ENCODE data around the gene NDE1.

Gene NDE1

GRCh38 chr16:15739464-15739863 is 89.4 kb downstream of the NDE1 start:
- DNase-seq (ENCODE audit: low spot score), result no peak

GRCh38 chr16:15739950-15740349 is 89.9 kb downstream of the NDE1 start:
- no peak for DNase-seq (ENCODE audit: low spot score)

- no peak for DNase-seq (ENCODE audit: low spot score)
Observed at GRCh38 chr16:15741207-15741871, 91.3 kb downstream of the NDE1 start.

- DNase-seq (ENCODE audit: low spot score), result no peak
Observed at GRCh38 chr16:15742716-15743115, 92.7 kb downstream of the NDE1 start.

- DNase-seq (ENCODE audit: low spot score), result no peak
Observed at GRCh38 chr16:15743657-15744056, 93.6 kb downstream of the NDE1 start.

- no peak for DNase-seq (ENCODE audit: low spot score)
Observed at GRCh38 chr16:15746332-15746731, 96.3 kb downstream of the NDE1 start.

GRCh38 chr16:15747937-15748336 is 97.9 kb downstream of the NDE1 start:
- DNase-seq (ENCODE audit: low spot score), result no peak

GRCh38 chr16:15748654-15749053 is 98.6 kb downstream of the NDE1 start:
- no peak for DNase-seq (ENCODE audit: low spot score)

- no peak for DNase-seq (ENCODE audit: low spot score)
Observed at GRCh38 chr16:15749371-15749770, 99.3 kb downstream of the NDE1 start.

- DNase-seq (ENCODE audit: low spot score), result no peak
Observed at GRCh38 chr16:15749985-15750384, 99.9 kb downstream of the NDE1 start.

GRCh38 chr16:15751940-15752339 is 101.9 kb downstream of the NDE1 start:
- no peak for DNase-seq (ENCODE audit: low spot score)

GRCh38 chr16:15752717-15753488 is 102.9 kb downstream of the NDE1 start:
- DNase-seq (ENCODE audit: low spot score), result no peak

- no peak for DNase-seq (ENCODE audit: low spot score)
Observed at GRCh38 chr16:15754821-15755534, 104.9 kb downstream of the NDE1 start.

- DNase-seq (ENCODE audit: low spot score), result no peak
Observed at GRCh38 chr16:15757077-15757386, 107.0 kb downstream of the NDE1 start.

- no peak for DNase-seq (ENCODE audit: low spot score)
Observed at GRCh38 chr16:15757630-15758251, 107.7 kb downstream of the NDE1 start.

GRCh38 chr16:15759070-15759469 is 109.0 kb downstream of the NDE1 start:
- DNase-seq (ENCODE audit: low spot score), result no peak

GRCh38 chr16:15760129-15760528 is 110.1 kb downstream of the NDE1 start:
- no peak for DNase-seq (ENCODE audit: low spot score)

- DNase-seq (ENCODE audit: low spot score), result no peak
Observed at GRCh38 chr16:15764112-15764511, 114.1 kb downstream of the NDE1 start.

- DNase-seq (ENCODE audit: low spot score), result no peak
Observed at GRCh38 chr16:15765116-15765515, 115.1 kb downstream of the NDE1 start.

- peak; percentile 14 for DNase-seq (ENCODE audit: low spot score)
Observed at GRCh38 chr16:15765880-15766279, 115.8 kb downstream of the NDE1 start.

GRCh38 chr16:15766918-15767317 is 116.9 kb downstream of the NDE1 start:
- DNase-seq (ENCODE audit: low spot score), result no peak

GRCh38 chr16:15768201-15768600 is 118.2 kb downstream of the NDE1 start:
- DNase-seq (ENCODE audit: low spot score), result no peak

- no peak for DNase-seq (ENCODE audit: low spot score)
Observed at GRCh38 chr16:15769239-15769638, 119.2 kb downstream of the NDE1 start.

All from globus pallidus (tissue), 1 donor.